Uterus (tissue), 2 donors: ENCODE measurements around the gene DEDD2.

Source experiments
- POLR2A ChIP-seq, 2 donors: fragments of 450-650 bp; IDR thresholded peaks; one replicate each; pipeline ENCODE4 v1.6.1; 2016; ENCODE audit warnings: antibody characterized with exemption in 2 of 2, mild to moderate bottlenecking in 1 of 2, moderate library complexity in 1 of 2
- TF ChIP-seq, protein P1 (sequence below), 4 experiments: fragments of 200-600 bp in 2 of 4; fragments of 450-650 bp in 2 of 4; sonication (generic) in 2 of 4; IDR thresholded peaks; one replicate each; pipeline ENCODE4 v1.5.1; 2016 to 2019; ENCODE audit warnings: antibody characterized with exemption in 4 of 4, mild to moderate bottlenecking in 2 of 4, moderate library complexity in 1 of 4

DNA sequence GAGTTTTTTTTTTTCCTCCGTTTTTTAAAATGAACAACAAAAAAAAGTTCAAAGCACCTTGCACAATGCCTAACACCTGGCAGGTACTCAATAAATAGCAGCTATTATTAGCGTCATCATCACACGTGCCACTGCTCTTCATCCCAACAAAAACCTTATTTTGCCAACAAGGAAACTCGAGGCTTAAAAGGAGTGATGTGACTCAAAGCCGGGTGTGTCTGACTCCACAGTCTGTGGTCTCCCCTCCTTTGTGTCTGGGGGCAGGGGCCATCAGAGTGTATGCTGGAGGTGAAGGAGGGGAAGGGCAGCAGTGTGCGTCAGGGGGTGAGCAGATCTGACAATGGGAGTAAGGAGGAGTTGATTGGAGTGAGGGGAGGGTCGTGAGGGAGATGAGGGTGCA is 51.2 kb downstream of the DEDD2 start:
- no peak for TF ChIP-seq POLR2A (IDR thresholded peaks at IDR 0.05)
- TF ChIP-seq, protein P1, sequence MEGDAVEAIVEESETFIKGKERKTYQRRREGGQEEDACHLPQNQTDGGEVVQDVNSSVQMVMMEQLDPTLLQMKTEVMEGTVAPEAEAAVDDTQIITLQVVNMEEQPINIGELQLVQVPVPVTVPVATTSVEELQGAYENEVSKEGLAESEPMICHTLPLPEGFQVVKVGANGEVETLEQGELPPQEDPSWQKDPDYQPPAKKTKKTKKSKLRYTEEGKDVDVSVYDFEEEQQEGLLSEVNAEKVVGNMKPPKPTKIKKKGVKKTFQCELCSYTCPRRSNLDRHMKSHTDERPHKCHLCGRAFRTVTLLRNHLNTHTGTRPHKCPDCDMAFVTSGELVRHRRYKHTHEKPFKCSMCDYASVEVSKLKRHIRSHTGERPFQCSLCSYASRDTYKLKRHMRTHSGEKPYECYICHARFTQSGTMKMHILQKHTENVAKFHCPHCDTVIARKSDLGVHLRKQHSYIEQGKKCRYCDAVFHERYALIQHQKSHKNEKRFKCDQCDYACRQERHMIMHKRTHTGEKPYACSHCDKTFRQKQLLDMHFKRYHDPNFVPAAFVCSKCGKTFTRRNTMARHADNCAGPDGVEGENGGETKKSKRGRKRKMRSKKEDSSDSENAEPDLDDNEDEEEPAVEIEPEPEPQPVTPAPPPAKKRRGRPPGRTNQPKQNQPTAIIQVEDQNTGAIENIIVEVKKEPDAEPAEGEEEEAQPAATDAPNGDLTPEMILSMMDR (IDR thresholded peaks at IDR 0.05): no peak
